Fibroblast of skin of scalp (primary cell): ENCODE data around the gene PMS1.
"Not testable (repeated sequence)": the region's sequence is repeated elsewhere in the genome, so short reads cannot be mapped to it uniquely, and the experiment has no call there.

ENCODE experiments used
- DNase-seq: peaks from one replicate; pipeline ENCODE4 v3.0.0-alpha.2; 2013

Gene PMS1

DNA sequence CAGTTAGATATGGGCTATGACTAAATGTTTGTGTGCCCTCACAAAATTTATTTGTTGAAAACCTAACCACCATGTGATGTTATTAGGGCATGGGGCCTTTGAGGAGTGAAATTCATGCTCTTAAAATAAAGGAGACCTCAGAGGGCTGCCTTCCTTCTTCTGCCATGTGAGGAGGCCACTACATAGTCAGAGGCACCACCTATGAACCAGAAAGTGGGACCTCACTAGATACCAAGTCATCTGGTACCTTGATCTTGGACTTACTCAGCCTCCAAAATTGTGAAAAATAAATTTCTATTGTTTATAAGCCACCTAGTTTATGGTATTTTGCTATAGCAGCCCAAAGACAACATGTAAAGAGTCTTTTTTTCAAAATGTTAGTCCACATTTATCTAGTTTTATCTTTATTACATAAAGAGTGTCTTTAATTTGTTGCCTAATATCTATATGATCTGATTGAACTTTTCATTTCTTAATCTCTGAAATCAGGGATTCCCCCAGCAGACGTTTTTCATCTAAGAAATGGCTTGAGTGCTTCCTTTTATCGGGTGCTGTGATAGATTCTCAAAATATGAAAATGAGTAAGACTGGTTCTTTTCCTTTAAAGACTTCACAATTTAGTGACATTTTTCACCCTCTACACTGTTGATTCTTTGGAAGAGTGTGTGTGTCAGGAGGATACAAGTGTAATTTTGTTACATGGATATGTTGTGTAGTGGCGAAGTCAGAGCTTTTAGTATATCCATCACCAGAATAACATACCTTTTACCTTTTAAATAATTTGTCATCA lies 34.2 kb downstream of the PMS1 start:
- DNase-seq = no peak

DNA sequence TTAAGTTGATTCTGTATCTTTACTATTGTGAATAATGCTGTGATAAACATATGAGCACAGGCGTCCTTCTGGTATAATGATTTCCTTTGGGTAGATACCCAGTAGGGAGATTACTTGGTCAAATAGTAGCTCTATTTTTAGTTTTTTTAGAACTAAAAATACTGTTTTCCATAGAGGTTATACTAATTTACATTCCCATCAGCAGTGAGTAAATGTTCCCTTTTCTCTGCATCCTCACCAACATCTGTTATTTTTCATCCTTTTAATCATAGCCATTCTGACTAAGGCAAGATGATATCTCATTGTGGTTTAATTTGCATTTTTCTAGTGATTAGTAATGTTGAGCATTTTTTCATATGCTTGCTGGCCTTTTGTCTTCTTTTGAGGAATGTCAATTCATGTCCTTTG lies 35.1 kb downstream of the PMS1 start:
- peak; percentile 70 for DNase-seq

DNA sequence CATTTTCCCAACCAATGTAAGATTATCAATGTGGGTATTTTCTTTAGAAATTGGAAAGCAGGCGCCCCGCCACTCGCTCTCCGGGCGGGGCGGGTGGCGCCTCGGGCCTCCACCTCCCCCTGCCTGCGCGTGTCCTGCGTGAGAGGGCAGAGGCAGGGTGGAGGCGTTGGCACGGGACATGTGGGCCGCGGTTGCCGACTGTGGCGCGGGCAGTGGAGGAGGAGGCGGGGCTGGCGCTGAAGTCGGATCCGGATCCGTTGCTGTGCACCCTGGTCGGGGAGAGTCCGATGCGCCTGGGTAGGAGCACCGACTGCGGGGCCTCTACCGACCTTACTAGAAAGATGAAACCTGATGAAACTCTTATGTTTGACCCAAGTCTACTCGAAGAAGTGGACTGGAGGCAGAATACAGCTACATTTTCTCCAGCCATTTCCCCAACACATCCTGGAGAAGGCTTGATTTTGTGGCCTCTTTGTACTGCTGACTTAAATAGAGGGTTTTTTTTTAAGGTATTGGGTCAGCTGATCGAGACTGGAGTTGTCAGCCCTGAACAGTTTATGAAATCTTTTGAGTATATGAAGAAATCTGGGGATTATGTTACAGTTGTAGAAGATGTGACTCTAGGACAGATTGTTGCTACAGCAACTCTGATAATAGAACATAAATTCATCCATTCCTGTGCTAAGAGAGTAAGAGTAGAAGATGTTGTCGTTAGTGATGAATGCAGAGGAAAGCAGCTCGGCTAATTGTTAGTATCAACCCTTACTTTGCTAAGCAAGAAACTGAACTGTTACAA lies 37.9 kb downstream of the PMS1 start:
- DNase-seq = peak; percentile 31

DNA sequence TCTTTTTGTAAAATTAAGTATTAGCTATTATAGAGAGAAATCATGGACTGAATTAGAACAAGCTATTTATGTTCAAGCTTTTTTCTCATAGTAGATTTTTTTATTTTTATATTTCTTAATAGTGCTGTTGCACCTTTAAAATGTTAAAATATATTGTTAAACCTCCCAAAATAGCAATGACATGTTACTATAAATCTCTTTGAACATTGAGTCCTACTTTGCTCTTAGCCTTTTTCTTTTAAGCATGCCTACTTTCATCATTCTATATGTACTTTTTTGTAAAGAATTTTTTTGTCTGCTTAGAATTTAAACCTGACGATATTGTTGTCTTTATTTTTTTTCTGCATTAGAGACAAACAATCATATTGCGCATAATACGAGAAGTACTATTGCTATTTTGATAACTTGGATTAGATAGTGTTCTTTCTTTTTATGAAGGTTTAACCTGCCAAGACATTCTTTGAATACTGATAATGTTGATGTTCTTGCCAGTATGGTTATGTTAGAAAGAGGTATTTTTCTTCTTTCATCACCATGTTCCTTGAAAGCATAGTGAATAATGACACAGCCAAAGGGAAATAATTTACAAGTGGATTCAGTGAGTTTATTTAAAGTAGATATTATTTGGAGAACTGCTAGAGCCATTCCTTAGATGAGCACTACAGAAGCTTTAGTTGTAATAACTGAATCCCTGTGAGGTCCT lies 40.6 kb downstream of the PMS1 start:
- DNase-seq = no peak

DNA sequence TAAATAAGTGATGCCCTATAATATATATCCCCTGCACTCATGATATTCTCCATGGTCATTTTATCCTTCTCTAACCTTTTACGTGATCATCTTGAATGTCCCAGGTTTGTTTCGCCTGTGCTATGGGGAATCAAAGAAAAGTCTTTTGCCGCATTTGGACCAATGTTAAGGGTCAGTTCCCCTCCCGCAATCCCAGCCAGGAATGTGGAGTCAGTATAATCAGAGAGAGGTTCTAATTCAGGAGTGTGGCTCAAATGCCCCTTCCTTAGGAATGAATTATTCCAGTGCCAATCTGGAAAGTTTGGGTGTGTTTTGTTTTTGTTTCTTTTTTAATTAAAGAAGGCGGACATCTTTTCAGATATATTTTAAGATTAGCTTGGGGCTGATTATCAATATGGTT lies 41.8 kb downstream of the PMS1 start:
- DNase-seq = no peak

DNA sequence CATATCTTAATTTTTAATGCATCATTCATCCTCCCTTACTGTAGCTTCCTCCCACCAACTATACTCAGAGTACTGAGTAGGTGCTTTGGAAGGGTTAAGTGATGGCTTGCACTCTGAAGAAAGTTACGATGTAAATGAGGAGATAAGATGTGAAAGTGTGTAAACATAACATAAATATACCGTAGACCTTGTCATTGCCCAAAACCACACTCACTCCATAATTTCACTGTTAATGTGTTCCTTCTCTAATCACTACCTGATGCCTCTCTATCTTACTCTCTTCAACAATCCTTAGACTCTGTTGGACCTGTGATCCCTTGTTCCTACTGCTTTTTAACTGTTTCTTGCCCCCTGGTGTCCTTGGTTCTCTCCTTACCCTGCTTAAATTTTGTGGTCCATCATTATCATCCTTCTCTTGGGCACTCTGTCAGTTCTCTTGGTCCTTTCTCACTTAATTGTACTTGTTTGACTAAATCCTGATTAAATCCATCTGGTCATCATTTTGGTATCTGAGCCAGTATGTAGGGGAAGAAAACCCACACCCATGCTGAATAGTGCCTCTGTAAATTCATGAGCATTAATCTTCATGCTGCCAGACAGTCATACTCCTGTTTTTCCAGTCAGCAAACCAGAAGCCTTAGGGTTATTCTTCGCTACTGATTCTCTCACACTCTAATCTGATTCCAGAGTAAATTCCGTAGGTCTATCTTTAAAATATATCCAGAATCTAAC lies 45.0 kb downstream of the PMS1 start:
- peak; percentile 44 for DNase-seq

DNA sequence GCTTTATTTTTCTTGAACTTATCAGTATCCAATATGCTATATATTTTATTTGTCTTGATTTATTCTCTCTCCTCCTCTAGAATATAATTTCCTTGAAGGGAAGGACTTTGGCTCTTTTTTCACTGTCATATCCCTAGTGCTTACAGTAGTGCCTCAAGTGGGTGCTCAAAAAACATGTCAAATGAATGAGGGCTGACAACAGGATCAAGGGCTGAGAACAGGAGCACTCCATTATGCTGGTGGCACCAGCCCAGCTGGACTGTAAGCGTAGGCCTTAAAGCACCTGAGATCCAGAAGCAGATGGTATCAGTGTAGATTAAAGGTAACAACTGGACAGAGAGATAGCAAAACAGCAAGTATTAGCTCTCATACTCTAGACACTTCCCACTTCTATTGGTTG lies 46.3 kb downstream of the PMS1 start:
- DNase-seq = no peak

DNA sequence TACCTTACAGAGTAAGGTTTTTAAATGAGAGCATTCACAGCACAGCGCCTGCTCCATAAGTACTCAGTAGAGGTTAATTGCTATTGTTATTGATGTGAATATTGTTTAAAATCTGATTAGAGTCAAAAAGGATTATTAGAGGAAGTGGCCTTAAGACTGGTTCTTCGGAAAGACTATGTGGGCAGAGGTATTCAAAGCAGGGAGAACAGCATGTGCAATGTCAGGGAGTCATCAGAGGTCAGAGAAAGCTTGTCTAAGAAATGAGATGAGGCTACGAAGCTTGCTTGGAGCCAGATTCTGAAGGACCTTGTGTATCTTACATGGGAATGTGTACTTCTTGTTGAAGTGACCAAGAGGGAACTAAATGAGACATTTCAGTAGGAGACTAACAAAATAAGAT lies 49.8 kb downstream of the PMS1 start:
- DNase-seq = no peak

DNA sequence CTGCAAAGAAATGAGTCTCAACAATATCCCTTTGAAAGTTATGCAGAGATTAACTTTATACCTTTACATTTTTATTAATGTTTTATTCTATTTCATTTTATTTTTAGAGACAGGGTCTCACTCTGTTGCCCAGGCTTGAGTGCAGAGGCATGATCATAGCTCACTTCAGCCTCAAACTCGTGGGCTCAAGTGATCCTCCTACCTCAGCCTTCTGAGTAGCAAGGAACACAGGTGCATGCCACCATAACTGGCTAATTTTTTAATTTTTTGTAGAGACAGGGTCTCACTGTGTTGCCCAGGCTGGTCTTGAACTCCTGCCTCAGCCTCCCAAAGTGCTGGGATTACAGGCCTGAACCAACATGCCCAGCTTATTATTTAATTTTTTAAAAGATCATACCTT lies 50.4 kb downstream of the PMS1 start:
- DNase-seq = not testable (repeated sequence)

DNA sequence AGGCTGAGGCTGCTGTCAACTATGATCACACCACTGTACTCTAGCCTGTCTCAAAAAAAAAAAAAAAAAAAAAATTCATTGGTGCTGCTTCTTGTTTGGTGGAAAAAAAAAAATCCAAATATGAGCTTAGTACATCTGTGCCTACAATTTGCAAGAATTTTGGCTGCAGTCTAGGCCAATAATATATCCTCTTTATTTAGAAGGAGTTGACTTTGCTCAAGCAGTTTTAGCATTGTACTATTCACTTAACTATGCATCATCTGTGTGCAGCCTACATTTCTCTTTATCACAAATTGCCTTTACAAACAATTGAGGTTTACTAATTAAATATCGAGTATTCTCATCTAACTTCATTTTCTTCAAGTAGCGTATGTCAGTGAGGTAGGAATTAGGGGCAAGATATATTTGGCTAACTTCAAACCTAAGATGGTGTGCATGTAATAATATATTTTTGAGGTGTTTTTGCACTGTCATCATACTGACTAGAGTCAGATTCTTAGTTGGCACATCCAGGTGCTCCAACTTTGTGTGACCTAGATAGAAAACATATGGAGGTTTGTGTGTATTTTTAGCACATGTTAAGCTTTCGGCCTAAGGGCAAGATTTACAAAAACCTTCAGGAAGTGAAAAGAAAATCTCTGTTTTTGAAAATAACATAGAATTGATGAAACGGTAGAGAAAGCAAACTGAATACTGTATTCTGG lies 51.8 kb downstream of the PMS1 start:
- DNase-seq = no peak

DNA sequence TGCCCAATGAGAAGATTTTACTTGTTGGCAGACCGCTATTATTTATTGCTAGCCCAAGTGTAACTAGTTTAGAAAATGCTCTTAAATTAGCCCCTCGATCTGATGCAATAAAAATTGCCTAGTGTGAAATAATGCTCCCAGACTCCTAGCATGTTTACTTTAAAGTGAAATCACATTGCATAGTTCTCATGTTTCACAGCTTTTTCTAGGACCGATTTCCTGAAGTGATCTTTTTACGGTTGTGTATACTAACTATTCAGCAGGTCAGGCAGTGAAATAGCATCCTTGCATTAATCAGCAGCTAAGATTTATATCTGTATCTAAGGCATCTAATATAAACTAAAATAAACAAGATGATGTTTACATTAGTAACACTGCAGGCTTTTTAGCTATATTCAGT lies 52.4 kb downstream of the PMS1 start:
- DNase-seq = peak; percentile 94

DNA sequence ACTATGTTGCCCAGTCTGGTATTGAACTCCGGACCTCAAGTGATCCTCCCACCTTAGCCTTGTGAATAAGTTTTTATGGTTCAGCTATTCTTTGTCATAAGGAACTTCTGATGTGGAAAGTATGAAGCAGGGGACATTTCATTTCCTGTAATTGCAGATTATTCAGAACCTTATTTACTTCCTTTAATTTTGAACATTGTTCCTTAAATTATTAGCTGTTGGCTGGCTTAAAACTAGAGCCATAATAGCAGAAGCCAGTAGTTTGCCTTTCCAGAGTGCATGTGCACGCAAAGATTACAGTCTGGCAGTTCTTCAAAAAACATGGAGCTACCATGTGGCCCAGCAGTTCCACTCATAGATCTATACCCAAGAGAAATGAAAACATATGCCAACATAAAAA lies 53.1 kb downstream of the PMS1 start:
- no peak for DNase-seq

DNA sequence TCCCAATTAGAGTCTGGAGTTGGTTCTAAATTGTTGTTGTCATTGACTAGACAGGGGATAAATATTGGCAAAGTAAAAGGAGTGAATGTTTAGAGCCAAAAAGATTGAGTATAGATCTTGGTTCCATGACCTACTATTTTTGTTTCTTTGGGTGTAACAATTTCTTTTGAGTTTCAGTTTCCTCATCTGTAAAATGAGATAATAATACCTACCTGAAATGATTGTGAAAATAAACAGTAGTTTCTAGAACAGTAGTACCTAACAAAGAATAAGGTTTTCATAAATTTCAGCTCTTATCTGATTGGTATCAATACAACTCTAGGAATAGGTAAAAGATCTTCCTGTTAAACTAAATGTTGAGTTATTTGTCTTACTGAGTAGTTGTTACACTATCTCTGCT lies 56.8 kb downstream of the PMS1 start:
- no peak for DNase-seq

DNA sequence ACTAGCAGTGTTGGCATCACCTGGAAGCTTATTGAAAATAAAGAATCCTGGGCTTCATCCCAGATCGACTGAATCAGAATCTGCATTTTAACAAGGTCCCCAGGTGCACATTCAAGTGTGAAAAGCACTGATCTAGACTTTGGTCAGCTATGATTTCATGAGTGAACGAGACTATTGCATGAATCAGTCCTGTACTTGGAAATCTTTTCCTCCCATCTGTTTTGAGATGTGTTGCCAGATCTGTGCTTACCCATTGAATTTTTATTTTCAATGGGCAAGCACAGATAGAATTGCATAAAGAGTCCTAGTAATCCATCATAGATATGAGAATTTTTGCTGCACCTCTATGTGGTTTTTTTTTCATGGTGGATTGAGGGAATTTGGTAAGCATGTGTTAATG lies 64.0 kb downstream of the PMS1 start:
- DNase-seq = no peak

DNA sequence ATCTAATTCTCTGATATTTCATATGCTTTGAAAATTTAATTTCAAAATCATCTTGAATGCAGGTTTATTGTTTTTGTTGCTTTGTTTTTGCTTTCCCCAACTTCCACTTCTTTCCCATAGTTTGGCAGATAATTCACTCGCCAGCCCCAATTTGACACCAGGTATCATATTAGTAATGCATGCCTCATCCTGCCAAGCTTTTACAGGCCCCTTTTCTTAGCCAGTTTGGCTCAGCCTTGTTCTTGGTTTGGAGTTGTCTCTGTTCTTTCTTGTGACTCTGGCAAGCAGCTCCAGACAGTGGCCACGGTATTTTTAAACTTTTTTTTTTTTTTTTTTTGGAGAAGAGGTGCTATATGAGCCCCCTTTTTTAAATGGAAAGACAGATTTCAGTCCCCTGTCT lies 65.3 kb downstream of the PMS1 start:
- no peak for DNase-seq

DNA sequence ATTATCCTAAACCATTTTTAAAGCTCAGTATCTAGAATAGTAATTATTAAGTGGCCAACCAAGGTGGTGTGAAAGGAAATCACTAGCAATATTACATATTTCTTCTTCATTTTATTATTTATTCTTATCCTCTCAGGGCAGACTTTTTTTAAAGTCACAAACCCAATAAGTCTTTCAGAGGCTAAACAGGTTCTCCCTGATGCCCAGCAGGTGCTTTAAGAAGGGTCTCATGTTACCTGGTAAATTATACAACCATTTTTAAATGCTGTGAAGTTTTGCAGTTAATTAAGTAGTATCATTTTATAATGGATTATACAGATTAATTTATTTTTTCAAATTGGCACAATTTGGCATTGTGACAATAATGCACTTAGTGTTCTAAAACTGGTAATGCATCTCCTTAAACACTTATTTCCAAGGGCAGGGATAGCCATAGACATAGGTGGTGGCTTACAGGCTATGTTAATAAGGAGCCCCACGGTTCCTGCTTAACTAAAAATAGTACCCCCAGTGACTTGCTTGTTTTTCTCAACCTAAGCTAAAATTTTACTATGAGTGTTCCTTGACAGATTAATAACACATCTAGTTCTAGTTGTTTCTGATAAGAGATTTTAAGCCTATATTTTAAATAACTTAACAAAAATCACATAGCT lies 67.0 kb downstream of the PMS1 start:
- DNase-seq = no peak

DNA sequence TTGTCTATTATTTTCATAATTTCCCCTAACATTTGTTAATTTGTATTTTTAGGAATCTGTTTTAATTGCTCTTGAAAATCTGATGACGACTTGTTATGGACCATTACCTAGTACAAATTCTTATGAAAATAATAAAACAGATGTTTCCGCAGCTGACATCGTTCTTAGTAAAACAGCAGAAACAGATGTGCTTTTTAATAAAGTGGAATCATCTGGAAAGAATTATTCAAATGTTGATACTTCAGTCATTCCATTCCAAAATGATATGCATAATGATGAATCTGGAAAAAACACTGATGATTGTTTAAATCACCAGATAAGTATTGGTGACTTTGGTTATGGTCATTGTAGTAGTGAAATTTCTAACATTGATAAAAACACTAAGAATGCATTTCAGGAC lies 69.9 kb downstream of the PMS1 start:
- peak; percentile 56 for DNase-seq

DNA sequence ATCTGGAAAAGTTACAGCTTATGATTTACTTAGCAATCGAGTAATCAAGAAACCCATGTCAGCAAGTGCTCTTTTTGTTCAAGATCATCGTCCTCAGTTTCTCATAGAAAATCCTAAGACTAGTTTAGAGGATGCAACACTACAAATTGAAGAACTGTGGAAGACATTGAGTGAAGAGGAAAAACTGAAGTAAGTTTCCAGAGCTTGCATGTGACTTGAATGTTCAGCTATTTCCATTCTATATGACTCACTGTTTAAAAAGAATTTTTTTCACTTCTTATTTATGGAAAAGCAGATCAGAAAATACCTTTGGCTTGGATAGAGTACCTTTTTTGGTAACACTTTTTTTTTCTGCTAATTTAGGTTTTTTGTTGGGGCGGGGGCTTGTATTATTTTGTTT lies 70.7 kb downstream of the PMS1 start:
- peak; percentile 63 for DNase-seq

DNA sequence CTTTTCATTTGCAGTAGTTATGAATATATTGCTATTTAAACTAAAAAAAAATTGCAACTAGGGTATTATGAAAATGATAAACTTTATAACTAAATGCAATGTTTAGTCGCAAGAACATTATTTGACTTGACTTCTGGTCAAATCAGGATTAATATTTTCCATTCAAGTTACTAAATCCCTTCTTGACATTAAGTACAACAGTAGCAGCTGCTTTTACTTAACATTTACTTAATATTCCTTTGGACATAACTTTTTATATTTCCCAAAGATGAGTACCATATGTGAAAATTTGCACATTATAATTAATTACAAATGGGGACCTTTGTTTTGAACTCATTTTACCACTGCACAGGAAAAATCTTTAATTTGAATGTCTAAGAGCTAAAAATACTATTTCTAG lies 74.0 kb downstream of the PMS1 start:
- DNase-seq = no peak

DNA sequence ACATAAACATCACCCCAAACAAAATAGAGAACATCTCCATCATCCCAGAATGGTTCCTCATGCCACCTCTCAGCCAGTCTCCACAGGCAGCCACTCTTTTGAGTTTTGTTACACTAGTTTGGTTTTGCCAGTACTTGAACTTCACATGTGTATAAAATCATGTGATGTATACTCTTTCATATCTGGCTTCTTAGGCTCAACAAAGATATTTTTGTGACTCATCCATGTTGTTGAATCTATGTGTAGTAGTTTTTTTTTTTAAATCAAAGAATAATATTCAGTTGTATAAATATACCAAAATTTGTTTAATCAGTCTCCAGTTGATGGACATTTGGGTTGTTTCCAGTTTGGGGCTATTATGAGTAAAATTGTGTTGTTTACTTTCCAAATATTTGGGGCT lies 75.9 kb downstream of the PMS1 start:
- DNase-seq = peak; percentile 34

DNA sequence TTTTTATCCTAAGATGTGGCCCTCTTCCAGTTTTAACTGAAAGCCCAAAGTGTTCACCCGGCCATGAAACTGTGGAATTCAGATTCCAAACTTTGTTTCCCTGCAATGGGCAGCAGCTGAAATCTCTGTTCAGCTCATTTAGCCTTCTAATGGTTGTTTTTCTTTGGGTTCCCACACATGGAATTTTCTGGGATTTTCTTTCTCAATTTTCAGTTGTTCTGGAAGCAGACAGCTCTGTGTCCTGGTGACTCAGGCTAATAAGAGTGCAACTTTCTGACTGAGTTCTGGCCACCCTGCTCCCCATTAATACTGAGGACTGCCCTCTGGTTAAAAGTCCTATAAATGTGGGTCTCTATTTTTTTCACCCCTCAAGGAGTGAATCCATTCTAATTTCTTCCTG lies 78.5 kb downstream of the PMS1 start:
- DNase-seq = peak; percentile 24

DNA sequence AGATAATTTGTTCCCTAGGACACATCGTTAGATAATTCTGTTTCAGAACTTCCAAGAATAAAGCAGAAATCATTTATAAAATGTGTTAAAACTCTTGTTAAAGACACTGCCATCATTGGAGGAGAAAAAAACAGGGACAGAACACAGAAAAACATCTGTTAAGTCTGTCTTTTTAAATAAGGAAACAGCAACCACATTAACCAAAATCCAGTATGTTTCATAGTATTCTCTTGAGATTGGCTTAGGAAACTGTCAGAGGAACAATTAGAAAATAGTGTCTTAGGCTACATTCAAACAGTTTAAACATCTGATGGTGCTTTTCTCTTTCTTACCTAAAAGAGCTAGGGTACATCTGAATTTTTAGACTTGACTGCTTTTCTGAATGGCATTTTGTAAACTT lies 81.6 kb downstream of the PMS1 start:
- DNase-seq = no peak
